Activated naive CD4-positive, alpha-beta T cell treated with anti-CD3 and anti-CD28 coated beads, Interleukin-2, amount 50 U/mL, for 24 hours (primary cell): ENCODE data around the gene LPP.

Experiments
- H3K27ac Mint-ChIP-seq: one replicate; pipeline ENCODE4 v1.8.0; 2021; ENCODE audit warnings: mild to moderate bottlenecking, mixed read lengths
- H3K27me3 Mint-ChIP-seq: one replicate; pipeline ENCODE4 v1.8.0; 2021; ENCODE audit warnings: mixed read lengths
- H3K36me3 Mint-ChIP-seq: one replicate; pipeline ENCODE4 v1.8.0; 2021; ENCODE audit warnings: mixed read lengths
- H3K4me1 Mint-ChIP-seq: one replicate; pipeline ENCODE4 v1.8.0; 2021; ENCODE audit warnings: mixed read lengths
- H3K4me3 Mint-ChIP-seq: one replicate; pipeline ENCODE4 v1.8.0; 2021; ENCODE audit warnings: mild to moderate bottlenecking, mixed read lengths
- H3K9me3 Mint-ChIP-seq: one replicate; pipeline ENCODE4 v1.8.0; 2021; ENCODE audit warnings: mixed read lengths

The LPP gene

GRCh38 chr3:188539631-188540194, 385.8 kb downstream of the LPP start:
- Mint-ChIP-seq H3K4me3 (no peak overlapping the region), H3K27ac (no peak overlapping the region), H3K27me3 (no peaks in the 10 kb centered on the region), H3K9me3 (no peaks in the 10 kb centered on the region), H3K36me3 (peaks cover 8% of the 10 kb centered on the region), H3K4me1 (no peaks in the 10 kb centered on the region)

GRCh38 chr3:188542196-188542595, 388.2 kb downstream of the LPP start:
- no peaks in the 10 kb centered on the region for H3K9me3 Mint-ChIP-seq

DNA sequence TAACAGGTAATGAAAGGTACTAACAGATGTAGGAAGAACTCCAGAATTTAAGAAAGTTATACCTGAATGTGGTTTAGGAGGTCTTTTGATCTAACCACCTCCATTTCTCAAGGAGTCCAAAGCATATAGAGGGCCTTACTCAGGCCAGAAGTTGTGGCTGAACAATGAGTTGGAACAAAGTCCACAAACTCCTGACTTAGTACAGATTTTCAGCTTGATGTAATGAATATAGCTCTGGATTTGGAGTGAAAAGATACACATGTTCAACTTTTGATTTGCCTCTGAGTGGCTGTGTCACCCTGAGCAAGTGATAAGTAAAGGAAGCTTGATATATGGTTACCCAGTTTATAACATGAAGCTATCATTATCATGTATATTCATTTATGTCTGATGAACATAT, 390.1 kb downstream of the LPP start:
- Mint-ChIP-seq H3K27me3 (no peaks in the 10 kb centered on the region), H3K27ac (no peak overlapping the region), H3K9me3 (peaks cover 5% of the 10 kb centered on the region), H3K4me1 (no peaks in the 10 kb centered on the region), H3K36me3 (peaks cover 12% of the 10 kb centered on the region), H3K4me3 (no peak overlapping the region)

More at GRCh38 chr3:188542196-188542595, 388.2 kb downstream of the LPP start:
- Mint-ChIP-seq H3K36me3 (peaks cover 8% of the 10 kb centered on the region), H3K4me1 (no peaks in the 10 kb centered on the region), H3K4me3 (no peak overlapping the region), H3K27me3 (no peaks in the 10 kb centered on the region), H3K27ac (no peak overlapping the region)

DNA sequence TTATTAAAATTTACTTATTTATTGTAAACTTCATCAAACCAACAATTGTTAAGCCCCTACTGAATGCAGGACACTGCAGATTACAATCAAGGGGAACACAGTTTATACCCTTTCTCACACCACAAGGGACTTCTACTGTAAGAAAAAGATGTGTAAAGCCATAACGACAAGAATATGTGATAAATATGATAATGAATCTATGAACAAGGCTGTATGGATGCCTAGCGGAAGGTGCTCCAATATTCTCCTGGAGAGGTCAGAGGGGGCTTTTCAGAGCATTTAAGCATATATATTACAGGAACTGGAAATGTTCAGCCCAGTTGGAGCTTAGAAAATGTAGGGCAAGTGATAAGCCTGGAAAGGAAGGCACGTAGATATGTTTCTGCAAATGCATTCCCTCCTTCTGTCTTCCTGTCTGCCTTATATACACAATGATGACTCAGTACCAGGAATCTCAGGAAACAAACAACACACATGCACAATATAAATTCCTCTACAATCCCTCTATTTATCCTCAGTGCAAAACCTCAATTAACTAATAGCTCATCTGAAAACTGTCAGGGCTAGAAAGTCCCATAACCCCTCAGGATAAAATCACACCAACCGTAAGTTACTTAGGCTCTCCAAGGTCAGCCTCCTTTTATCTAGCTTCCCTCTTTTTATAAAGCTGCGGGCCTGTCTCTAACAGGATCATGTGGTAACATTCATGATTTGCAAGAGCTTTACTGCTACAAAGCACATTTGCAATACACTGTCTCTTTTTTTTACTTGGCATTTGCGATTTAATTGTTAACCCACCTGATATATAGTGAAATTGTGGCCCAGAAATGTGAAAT, 393.1 kb downstream of the LPP start:
- peaks cover 14% of the 10 kb centered on the region for H3K36me3 Mint-ChIP-seq
- no peaks in the 10 kb centered on the region for H3K27me3 Mint-ChIP-seq
- no peak overlapping the region for H3K4me3 Mint-ChIP-seq
- H3K4me1 Mint-ChIP-seq: no peaks in the 10 kb centered on the region
- H3K27ac Mint-ChIP-seq: no peak overlapping the region
- peaks cover 5% of the 10 kb centered on the region for H3K9me3 Mint-ChIP-seq

DNA sequence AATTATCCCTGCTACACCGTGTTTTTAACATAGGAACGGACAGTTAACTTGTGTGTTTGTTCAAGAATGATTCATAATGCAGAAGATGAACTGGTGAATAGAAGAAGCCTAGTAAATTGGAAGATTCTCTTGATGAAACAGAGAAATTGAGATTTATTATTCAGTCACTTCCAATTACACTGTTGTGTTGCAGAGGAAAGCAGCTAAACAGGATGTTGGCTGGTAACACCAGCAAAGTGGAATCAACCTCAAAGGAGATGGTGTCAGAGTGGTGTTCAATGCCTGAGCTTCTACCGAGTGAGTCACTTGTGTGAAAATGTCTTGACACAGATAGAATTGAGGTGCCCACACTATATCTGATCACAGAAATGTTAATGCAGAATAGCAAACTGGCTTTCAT, 399.6 kb downstream of the LPP start:
- H3K4me1 Mint-ChIP-seq: peaks cover 20% of the 10 kb centered on the region
- H3K27me3 Mint-ChIP-seq: no peaks in the 10 kb centered on the region
- no peak overlapping the region for H3K4me3 Mint-ChIP-seq
- H3K9me3 Mint-ChIP-seq: peaks cover 2% of the 10 kb centered on the region
- no peak overlapping the region for H3K27ac Mint-ChIP-seq
- H3K36me3 Mint-ChIP-seq: peaks cover 7% of the 10 kb centered on the region

DNA sequence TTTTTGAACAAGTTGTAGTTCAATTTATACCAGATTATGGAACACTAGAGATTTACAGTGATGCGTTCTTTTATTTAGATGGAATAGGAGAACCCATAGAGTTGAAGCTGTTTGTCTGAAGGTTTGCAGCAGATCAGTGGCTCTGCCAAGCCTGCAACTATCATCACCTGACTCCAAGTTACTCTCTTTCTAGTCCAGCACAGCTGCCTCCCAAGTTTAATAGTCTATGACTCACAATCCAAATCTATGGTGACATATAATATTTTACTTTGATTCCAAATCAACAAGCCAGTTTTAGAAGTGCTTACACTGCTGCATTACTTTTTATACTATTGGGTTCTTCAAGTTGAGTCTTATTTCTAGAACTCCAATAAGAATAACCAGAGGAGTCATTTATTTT, 400.4 kb downstream of the LPP start:
- peaks cover 5% of the 10 kb centered on the region for H3K36me3 Mint-ChIP-seq
- H3K9me3 Mint-ChIP-seq: no peaks in the 10 kb centered on the region
- peaks cover 24% of the 10 kb centered on the region for H3K4me1 Mint-ChIP-seq
- no peak overlapping the region for H3K4me3 Mint-ChIP-seq
- H3K27ac Mint-ChIP-seq: no peak overlapping the region
- H3K27me3 Mint-ChIP-seq: no peaks in the 10 kb centered on the region

DNA sequence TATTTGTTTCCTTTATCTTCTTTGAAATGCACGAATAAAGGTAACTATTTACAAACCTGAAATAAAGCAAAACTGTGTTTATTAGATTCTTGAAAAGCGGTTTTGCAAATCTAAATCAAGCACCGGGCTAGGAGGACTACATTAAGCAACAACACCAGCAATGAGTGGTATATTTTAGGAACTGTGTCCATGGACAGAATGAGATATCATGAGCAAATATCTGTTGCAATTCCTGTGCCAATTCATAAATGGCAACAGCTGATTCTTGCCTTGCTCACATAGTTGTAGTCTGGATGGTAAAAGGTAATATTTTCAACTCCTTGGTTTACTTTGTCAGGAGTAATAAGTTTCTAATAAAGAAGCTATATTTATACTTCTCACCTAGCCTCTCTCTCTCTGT, 403.3 kb downstream of the LPP start:
- Mint-ChIP-seq H3K36me3 (peaks cover 4% of the 10 kb centered on the region), H3K9me3 (no peaks in the 10 kb centered on the region), H3K4me3 (no peak overlapping the region), H3K27me3 (no peaks in the 10 kb centered on the region), H3K4me1 (peaks cover 24% of the 10 kb centered on the region), H3K27ac (no peak overlapping the region)

DNA sequence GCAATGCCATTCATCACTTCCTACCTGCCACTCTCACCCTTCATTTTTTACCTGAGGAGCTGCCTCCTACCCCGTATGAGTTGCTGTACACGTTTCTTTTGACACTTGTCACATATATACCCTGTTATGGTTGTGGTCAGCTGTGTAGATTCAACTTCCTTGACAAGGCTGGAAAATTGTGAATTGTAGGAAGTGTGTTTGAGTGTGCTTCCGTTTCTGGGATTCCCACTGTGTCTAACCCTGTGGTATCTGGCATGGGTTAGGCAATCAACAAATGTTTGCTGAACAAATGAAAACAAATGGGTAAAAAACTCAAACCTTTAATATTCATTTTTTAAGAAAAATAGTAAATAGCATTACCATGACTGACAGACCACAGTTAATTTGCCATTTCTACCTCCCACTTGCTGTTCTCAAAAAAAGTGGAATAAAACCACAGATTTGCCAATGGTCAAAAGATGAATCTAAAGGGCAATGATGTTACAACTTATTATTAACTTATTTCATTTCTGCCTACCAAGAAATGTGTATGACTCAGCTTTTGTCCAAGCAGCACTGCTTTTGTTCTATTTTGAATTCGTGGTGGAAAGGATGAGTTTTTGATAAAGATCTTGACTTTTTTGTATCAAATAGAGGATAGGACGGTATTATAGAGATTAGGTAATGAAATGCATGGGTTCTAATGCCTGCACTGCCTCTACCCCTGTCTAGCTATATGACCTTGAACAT, 404.6 kb downstream of the LPP start:
- Mint-ChIP-seq H3K4me1 (peaks cover 13% of the 10 kb centered on the region), H3K27me3 (no peaks in the 10 kb centered on the region), H3K27ac (no peak overlapping the region), H3K36me3 (peaks cover 1% of the 10 kb centered on the region), H3K9me3 (no peaks in the 10 kb centered on the region), H3K4me3 (no peak overlapping the region)

DNA sequence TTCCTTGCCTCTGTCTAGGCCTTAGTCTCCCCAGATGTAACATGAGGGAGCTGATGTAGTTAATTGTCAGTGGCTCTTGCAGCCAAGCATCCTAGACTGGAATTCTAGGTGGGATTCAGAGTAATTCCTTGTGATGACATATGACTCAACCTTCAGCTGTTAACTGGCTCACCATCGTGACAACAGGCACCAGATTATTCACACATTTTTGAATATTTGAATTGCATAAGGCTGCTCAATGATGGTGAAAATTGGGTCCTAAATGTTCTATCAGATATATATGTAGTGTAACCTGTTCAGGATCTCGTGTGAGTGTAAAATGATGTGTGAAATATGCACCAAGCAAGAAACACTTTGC, 405.1 kb downstream of the LPP start:
- H3K36me3 Mint-ChIP-seq: peaks cover 1% of the 10 kb centered on the region
- no peaks in the 10 kb centered on the region for H3K27me3 Mint-ChIP-seq
- H3K4me1 Mint-ChIP-seq: peaks cover 7% of the 10 kb centered on the region
- H3K9me3 Mint-ChIP-seq: no peaks in the 10 kb centered on the region
- H3K27ac Mint-ChIP-seq: no peak overlapping the region
- no peak overlapping the region for H3K4me3 Mint-ChIP-seq

- Mint-ChIP-seq H3K27me3 (no peaks in the 10 kb centered on the region), H3K36me3 (peaks cover 1% of the 10 kb centered on the region), H3K9me3 (no peaks in the 10 kb centered on the region), H3K4me3 (no peak overlapping the region), H3K27ac (no peak overlapping the region), H3K4me1 (peaks cover 5% of the 10 kb centered on the region)
Measured at GRCh38 chr3:188559856-188560255, 405.9 kb downstream of the LPP start.

DNA sequence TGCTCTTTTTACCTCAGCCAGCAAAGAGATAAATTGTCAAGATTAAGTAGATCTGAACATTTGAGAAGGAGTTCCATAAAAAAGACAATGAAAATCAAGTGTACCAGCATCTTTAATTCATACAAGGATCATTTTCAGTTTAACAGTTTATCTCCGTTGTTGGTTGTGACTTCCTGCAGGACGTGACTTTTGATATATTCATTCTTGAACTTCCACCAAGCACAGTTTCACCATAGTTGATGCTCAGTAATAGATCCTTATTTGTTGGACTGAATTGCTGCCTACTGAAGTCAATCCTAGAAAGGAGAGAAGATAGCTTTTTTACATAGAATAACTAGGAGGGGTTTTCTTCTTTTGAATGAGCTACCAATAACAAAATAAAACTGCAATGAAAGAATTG, 408.2 kb downstream of the LPP start:
- Mint-ChIP-seq H3K27ac (no peak overlapping the region), H3K27me3 (no peaks in the 10 kb centered on the region), H3K4me3 (no peak overlapping the region), H3K36me3 (peaks cover 1% of the 10 kb centered on the region), H3K9me3 (no peaks in the 10 kb centered on the region), H3K4me1 (peaks cover 5% of the 10 kb centered on the region)

DNA sequence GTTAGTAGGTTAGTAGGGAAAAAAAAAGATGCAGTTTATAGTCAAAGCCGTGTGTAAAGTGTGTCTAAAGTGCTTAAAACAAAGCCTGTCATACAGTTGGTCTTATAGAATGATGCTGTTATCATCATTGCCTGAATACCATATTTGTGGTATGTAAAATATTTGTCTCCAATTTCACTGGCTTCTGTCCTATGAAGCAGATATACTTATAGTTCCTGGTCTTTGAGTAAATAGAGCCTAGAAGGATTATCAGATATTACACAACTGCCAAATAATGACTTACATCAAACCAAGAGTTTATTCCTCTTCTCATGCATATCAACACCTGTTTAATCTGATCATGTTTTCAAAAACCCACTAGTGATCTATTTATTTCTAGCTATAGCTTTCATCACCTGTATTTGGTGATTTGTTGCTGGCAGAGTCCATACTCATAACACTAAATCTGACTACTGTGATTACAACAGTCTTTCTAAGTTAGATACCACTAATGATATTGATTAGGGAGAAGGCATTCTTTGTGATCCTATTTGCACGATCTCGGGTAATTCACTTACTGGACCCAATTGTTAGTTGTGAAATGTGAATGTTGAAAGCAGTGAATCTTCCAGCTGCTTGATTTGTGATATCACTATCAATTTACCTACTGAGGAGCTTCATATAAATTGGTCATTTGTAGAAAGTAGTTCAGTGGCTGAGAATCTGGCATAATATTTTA, 413.7 kb downstream of the LPP start:
- Mint-ChIP-seq H3K9me3 (no peaks in the 10 kb centered on the region), H3K4me1 (peaks cover 5% of the 10 kb centered on the region), H3K27me3 (no peaks in the 10 kb centered on the region), H3K4me3 (no peak overlapping the region), H3K27ac (no peak overlapping the region), H3K36me3 (no peaks in the 10 kb centered on the region)

DNA sequence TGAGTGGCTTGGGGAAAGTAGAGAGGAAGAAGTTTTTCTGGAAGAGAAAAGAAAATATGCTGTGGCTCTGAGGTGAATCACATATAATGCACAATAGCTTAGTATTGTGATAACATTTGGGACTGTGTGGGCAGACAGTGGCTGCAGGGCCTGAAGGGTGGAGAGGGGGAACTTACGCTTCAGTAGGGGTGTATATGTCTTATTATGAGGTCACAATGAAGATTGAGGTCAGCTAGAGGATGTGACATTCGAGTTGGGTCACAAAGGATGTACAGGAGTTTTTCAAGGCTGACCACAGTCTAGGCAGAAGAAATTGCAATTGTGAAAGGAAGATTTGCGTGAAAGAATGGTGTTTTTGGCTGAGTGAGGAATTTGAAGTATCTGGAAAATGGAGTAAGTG, 414.8 kb downstream of the LPP start:
- Mint-ChIP-seq H3K27ac (no peak overlapping the region), H3K9me3 (no peaks in the 10 kb centered on the region), H3K4me1 (peaks cover 5% of the 10 kb centered on the region), H3K4me3 (no peak overlapping the region), H3K27me3 (no peaks in the 10 kb centered on the region), H3K36me3 (no peaks in the 10 kb centered on the region)

GRCh38 chr3:188571531-188572095, 417.7 kb downstream of the LPP start:
- H3K4me1 Mint-ChIP-seq: peaks cover 8% of the 10 kb centered on the region
- no peaks in the 10 kb centered on the region for H3K36me3 Mint-ChIP-seq
- H3K4me3 Mint-ChIP-seq: no peak overlapping the region
- H3K27me3 Mint-ChIP-seq: no peaks in the 10 kb centered on the region
- no peak overlapping the region for H3K27ac Mint-ChIP-seq
- no peaks in the 10 kb centered on the region for H3K9me3 Mint-ChIP-seq

DNA sequence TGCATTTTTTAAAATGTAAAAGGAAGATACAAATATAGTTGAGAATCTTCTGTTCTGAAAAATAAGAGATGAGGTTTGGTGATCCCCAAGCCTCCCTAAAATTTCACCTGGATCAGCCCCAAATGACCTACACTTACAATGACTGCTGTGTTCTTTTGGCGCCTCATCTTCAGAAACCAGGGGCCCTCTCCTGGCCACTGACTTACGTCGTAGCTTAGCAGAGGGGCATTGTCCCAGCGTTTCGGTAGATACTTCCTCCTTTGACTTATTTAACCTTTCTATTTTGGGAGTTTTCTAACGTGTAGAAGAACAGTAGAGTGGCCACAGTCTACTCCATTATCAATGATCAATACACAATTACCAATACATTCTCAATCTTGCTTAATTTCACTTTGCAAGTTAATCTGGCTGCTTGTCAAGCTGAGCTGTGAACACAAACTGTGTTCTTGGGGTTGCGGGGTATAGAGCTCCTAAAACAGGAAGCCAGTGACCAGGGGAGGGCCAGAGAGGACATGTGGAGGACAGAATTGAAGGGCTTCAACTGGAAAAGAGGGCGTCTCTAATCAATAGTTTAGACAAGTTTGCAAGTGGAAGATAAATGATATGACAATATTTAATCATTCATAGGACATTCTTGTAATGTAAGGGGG, 419.5 kb downstream of the LPP start:
- H3K27ac Mint-ChIP-seq: no peak overlapping the region
- H3K4me3 Mint-ChIP-seq: no peak overlapping the region
- no peaks in the 10 kb centered on the region for H3K36me3 Mint-ChIP-seq
- peaks cover 8% of the 10 kb centered on the region for H3K4me1 Mint-ChIP-seq
- H3K27me3 Mint-ChIP-seq: no peaks in the 10 kb centered on the region
- no peaks in the 10 kb centered on the region for H3K9me3 Mint-ChIP-seq
